ENCODE results near the gene RASGRP4.

GRCh38 chr19:38361633-38362075 is 64.4 kb downstream of the RASGRP4 start:
- TF ChIP-seq CTCF (conservative IDR thresholded peaks at IDR 0.05 in 1 of 2, IDR thresholded peaks at IDR 0.05 in 1 of 2; ENCODE audit: low read depth in 1 of 2, low read length in 2 of 2) (no peak), EZH2 (IDR thresholded peaks at IDR 0.05; ENCODE audit: low read length, missing control alignments) (no peak)
